ENCODE results near the gene SOCS3. TPM values are rescaled to one million over a fixed set of nuclear protein-coding genes. Genes with fewer than 3 reads are reported as not detected.
"Not testable (repeated sequence)": the region's sequence is repeated elsewhere in the genome, so short reads cannot be mapped to it uniquely, and the experiment has no call there.

SOCS3 gene
- total and polyA plus RNA-seq, 2 donors (not counting 1 experiment from before 2014, with no cell fraction given), result 52.6 to 185 TPM

DNA sequence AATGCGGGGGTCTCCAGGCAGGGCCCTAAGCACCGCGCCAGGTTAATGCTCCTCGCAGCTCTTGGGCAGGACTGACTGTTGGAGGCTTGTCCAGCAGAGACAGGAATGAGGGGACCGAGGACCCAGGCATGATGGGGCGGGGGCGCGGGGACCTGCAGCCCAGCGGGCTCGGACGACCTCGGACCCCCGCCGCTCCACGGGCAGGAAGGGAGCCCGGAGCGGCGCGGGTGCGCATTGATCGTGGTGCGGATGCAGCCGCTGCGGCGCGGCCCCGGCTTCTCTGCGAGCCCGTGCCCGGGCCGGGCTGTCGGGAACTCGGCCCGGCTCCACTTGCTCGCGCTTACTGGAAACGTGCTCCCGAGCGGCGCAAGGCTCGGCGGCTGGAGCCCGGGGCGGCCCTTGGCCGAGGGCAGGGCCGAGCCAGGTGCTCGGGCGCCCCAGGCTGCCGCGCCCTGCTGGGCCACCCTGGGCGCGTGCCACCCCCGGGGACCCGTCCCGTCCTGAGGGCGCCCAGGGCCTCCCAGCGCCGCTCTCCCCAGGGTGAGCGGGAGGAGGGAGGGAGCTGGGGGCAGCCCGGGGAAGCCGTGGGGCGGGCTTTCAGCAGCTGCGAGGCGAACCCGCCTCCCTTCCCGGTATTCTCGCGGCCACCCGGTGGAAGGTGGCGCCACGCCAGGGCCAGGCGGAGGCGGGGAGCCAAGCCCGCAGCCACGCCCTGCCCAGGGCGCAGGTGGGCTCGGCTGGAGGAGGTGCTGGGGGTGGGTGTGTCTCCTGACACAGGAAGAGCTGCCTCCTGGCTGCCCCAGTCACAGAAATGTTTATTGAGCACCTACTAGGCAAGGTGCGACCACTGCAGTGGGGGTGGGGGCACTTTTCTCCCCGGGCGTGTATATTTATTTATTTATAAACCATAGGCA lies 45.9 kb downstream of the SOCS3 start:
- H3K79me2 ChIP-seq (ENCODE audit: control insufficient read depth, insufficient read depth, low read length), result no peaks in the 10 kb centered on the region
- H3K27ac ChIP-seq (ENCODE audit: insufficient read depth, low read length), result peak overlapping the region; percentile 100

DNA sequence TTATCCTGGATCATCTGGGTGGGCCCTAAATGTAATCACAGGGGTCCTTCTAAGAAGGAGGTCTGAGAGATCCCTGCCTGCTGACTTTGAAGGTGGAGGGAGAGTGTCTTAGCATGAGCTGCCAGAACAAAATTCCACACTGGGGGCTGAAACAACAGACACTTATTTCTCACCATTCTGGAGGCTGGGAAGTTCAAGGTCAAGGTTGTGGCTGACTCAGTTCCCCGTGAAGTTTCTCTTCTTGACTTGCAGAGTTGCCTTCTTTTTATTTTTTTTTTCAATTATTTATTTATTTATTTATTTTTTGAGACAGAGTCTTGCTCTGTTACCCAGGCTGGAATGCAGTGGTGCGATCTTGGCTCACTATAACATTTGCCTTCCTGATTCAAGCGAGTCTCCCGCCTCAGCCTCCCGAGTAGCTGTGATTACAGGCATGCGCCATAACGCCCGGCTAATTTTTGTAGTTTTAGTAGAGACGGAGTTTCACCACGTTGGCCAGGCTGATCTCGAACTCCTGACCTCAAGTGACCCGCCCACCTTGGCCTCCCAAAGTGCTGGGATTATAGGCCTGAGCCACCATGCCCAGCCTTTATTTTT lies 50.1 kb downstream of the SOCS3 start:
- H3K9me3 ChIP-seq (ENCODE audit: control insufficient read depth, insufficient read depth, low read depth, low read length); H3K27ac ChIP-seq (ENCODE audit: insufficient read depth, low read length); H3K4me2 ChIP-seq (ENCODE audit: extremely low read depth, insufficient read depth, low read length); H3K27me3 ChIP-seq (ENCODE audit: control insufficient read depth, insufficient read depth, low read length); H3K4me1 ChIP-seq (ENCODE audit: control insufficient read depth, extremely low read depth, insufficient read depth, low read length); H3K79me2 ChIP-seq (ENCODE audit: control insufficient read depth, insufficient read depth, low read length); H3K9ac ChIP-seq (ENCODE audit: insufficient read depth, low read length); H4K20me1 ChIP-seq (ENCODE audit: control insufficient read depth, extremely low read depth, insufficient read depth, low read length); H3K36me3 ChIP-seq (ENCODE audit: control insufficient read depth, insufficient read depth, low read length); H3K4me3 ChIP-seq (replicated peaks in 1 of 4; ENCODE audit: control extremely low read depth in 1 of 4, insufficient read depth in 1 of 4, low read depth in 3 of 4, low read length in 4 of 4); DNase-seq (ENCODE audit: low read depth in 2 of 2); H2AFZ ChIP-seq (ENCODE audit: low read length): not testable (repeated sequence)

More for the DNA sequence above, 45.9 kb downstream of the SOCS3 start:
- no peaks in the 10 kb centered on the region for H3K9me3 ChIP-seq (ENCODE audit: control insufficient read depth, insufficient read depth, low read depth, low read length)
- peak overlapping the region; percentile 3 for H2AFZ ChIP-seq (ENCODE audit: low read length)
- no peaks in the 10 kb centered on the region for H3K36me3 ChIP-seq (ENCODE audit: control insufficient read depth, insufficient read depth, low read length)
- peak; percentile 68 to 73 for DNase-seq (ENCODE audit: low read depth in 2 of 2)
- H3K4me1 ChIP-seq (ENCODE audit: control insufficient read depth, extremely low read depth, insufficient read depth, low read length), result peaks cover 36% of the 10 kb centered on the region
- H3K27me3 ChIP-seq (ENCODE audit: control insufficient read depth, insufficient read depth, low read length), result no peaks in the 10 kb centered on the region
- H3K4me2 ChIP-seq (ENCODE audit: extremely low read depth, insufficient read depth, low read length), result peak overlapping the region; percentile 77
- H3K4me3 ChIP-seq (replicated peaks in 1 of 4; ENCODE audit: control extremely low read depth in 1 of 4, insufficient read depth in 1 of 4, low read depth in 3 of 4, low read length in 4 of 4), result peak overlapping the region in 2 of 4 experiments; percentile 29 to 46
- no peak for TF ChIP-seq EZH2 (IDR thresholded peaks at IDR 0.05; ENCODE audit: low read length, missing control alignments)
- TF ChIP-seq, protein P1, sequence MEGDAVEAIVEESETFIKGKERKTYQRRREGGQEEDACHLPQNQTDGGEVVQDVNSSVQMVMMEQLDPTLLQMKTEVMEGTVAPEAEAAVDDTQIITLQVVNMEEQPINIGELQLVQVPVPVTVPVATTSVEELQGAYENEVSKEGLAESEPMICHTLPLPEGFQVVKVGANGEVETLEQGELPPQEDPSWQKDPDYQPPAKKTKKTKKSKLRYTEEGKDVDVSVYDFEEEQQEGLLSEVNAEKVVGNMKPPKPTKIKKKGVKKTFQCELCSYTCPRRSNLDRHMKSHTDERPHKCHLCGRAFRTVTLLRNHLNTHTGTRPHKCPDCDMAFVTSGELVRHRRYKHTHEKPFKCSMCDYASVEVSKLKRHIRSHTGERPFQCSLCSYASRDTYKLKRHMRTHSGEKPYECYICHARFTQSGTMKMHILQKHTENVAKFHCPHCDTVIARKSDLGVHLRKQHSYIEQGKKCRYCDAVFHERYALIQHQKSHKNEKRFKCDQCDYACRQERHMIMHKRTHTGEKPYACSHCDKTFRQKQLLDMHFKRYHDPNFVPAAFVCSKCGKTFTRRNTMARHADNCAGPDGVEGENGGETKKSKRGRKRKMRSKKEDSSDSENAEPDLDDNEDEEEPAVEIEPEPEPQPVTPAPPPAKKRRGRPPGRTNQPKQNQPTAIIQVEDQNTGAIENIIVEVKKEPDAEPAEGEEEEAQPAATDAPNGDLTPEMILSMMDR (conservative IDR thresholded peaks at IDR 0.05 in 1 of 2, IDR thresholded peaks at IDR 0.05 in 1 of 2; ENCODE audit: low read depth in 1 of 2, low read length in 2 of 2), result no peak
- peak overlapping the region; percentile 80 for H3K9ac ChIP-seq (ENCODE audit: insufficient read depth, low read length)
- H4K20me1 ChIP-seq (ENCODE audit: control insufficient read depth, extremely low read depth, insufficient read depth, low read length), result no peaks in the 10 kb centered on the region

DNA sequence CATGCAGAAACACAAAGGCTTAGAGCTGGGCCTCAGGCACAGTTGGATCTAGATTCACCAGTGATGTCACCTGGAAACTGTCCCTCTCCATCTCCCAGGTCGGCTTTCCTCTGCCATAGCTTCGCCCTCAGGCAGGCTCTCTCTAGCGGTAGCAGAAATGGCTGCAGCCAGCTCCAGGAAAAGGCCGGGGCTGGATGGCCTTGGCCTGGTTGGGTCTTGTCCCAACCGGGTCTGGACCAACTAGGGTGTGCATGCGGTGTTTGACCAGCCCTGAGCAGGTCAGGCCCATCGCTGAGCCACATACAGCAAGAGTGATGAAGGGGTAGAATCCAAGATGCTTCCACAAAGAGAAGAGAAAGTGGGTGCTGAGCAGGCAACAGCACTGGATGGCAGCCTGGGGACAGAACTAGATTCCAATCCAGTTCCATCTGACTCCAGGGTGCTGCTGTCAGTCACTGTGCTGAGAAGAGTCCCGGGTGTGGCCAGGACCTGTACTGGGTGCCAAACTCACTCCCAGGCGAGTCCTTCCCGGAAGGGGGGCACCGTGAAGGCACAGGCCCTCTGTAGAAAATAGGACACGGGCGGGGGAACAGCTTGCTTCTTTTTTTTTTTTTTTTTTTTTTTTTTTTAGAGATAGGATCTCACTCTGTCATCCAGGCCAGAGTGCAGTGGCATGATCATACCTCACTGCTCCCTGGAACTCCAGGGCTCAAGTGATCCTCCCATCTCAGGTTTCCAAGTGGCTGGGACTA lies 51.8 kb downstream of the SOCS3 start:
- TF ChIP-seq EZH2 (IDR thresholded peaks at IDR 0.05; ENCODE audit: low read length, missing control alignments), result no peak
- TF ChIP-seq, protein P1 (conservative IDR thresholded peaks at IDR 0.05 in 1 of 2, IDR thresholded peaks at IDR 0.05 in 1 of 2; ENCODE audit: low read depth in 1 of 2, low read length in 2 of 2), result no peak
- Histone ChIP-seq H3K27me3 (ENCODE audit: control insufficient read depth, insufficient read depth, low read length) (no peaks in the 10 kb centered on the region), H3K79me2 (ENCODE audit: control insufficient read depth, insufficient read depth, low read length) (no peaks in the 10 kb centered on the region), H3K9ac (ENCODE audit: insufficient read depth, low read length) (no peak overlapping the region), H3K4me3 (replicated peaks in 1 of 4; ENCODE audit: control extremely low read depth in 1 of 4, insufficient read depth in 1 of 4, low read depth in 3 of 4, low read length in 4 of 4) (no peak overlapping the region), H2AFZ (ENCODE audit: low read length) (no peak overlapping the region), H3K36me3 (ENCODE audit: control insufficient read depth, insufficient read depth, low read length) (no peaks in the 10 kb centered on the region), H3K4me2 (ENCODE audit: extremely low read depth, insufficient read depth, low read length) (no peak overlapping the region), H3K9me3 (ENCODE audit: control insufficient read depth, insufficient read depth, low read depth, low read length) (no peaks in the 10 kb centered on the region), H3K27ac (ENCODE audit: insufficient read depth, low read length) (no peak overlapping the region), H3K4me1 (ENCODE audit: control insufficient read depth, extremely low read depth, insufficient read depth, low read length) (no peaks in the 10 kb centered on the region), H4K20me1 (ENCODE audit: control insufficient read depth, extremely low read depth, insufficient read depth, low read length) (no peaks in the 10 kb centered on the region)
- DNase-seq (ENCODE audit: low read depth in 2 of 2), result no peak

All from fibroblast of lung (primary cell).